Endothelial cell of umbilical vein (primary cell): ENCODE results near the gene ANKS6. TPM values are rescaled to one million over a fixed set of nuclear protein-coding genes. Genes with fewer than 3 reads are reported as not detected.

ENCODE experiments used
- BruUV-seq: library from RNA; stranded (reverse); fragments of 400-500 nt; replicated peaks from 2 replicates; lab custom pipeline; 2021; lab: Mats Ljungman, UMichigan
- CTCF ChIA-PET: fragments of 300-600, 350-600 bp; sonication (Branson Sonifier 250); formaldehyde crosslinking; loops from one replicate; lab custom pipeline; 2021; ENCODE audit warnings: antibody characterized with exemption, inconsistent platforms; lab: Charles Lee
- POLR2A ChIA-PET: fragments of 300-600, 350-600 bp; sonication (Branson Sonifier 250); formaldehyde crosslinking; loops from one replicate; lab custom pipeline; 2021; ENCODE audit warnings: antibody characterized with exemption, inconsistent platforms; lab: Charles Lee
- DNase-seq: peaks from one replicate; pipeline ENCODE4 v3.0.0-alpha.2; 2011; ENCODE audit warnings: low read depth, low spot score
- FAIRE-seq: peaks from 2 replicates; lab custom pipeline; 2011; peaks lifted over from hg19 to GRCh38; lab: Jason Lieb, UNC
- H2AFZ ChIP-seq: 2 replicates; pipeline ENCODE4 v1.6.0; 2012; ENCODE audit warnings: low read depth, low read length, control low read depth, inconsistent platforms
- H3K27ac ChIP-seq: 2 replicates; pipeline ENCODE4 v1.5.1; 2011; ENCODE audit warnings: low read depth, mild to moderate bottlenecking, control low read depth, low read length, moderate library complexity; ENCODE audit not compliant: insufficient read depth
- H3K27me3 ChIP-seq, 2 experiments: 2 replicates each; pipeline versions ENCODE4 v1.6.0 to v1.6.1; 2011; ENCODE audit warnings: low read length in 2 of 2, mixed read lengths in 1 of 2; ENCODE audit not compliant: control insufficient read depth in 2 of 2, insufficient read depth in 2 of 2
- H3K36me3 ChIP-seq, 2 experiments: 2 replicates in 1 of 2; 3 replicates in 1 of 2; pipeline ENCODE4 v1.5.1; 2011; ENCODE audit warnings: low read length in 2 of 2, mild to moderate bottlenecking in 1 of 2, moderate library complexity in 1 of 2; ENCODE audit not compliant: control insufficient read depth in 2 of 2, insufficient read depth in 2 of 2; ENCODE audit errors: extremely low read depth in 1 of 2
- H3K4me1 ChIP-seq: 3 replicates; pipeline ENCODE4 v1.5.1; 2011; ENCODE audit warnings: mild to moderate bottlenecking, low read length; ENCODE audit not compliant: control insufficient read depth, insufficient read depth; ENCODE audit errors: extremely low read depth
- H3K4me2 ChIP-seq: 2 replicates; pipeline ENCODE4 v1.6.1; 2011; ENCODE audit warnings: low read length, control low read depth, mixed read lengths; ENCODE audit not compliant: insufficient read depth
- H3K4me3 ChIP-seq, 3 experiments: fragments of 200-600 bp in 1 of 3; sonication (generic), shearing (Covaris generic) in 1 of 3; replicated peaks in 1 of 3; 2 replicates each; pipeline ENCODE4 v1.5.1; 2011 to 2016; ENCODE audit warnings: control low read depth in 3 of 3, low read length in 3 of 3, mild to moderate bottlenecking in 2 of 3, inconsistent platforms in 1 of 3, low read depth in 1 of 3, moderate library complexity in 1 of 3; ENCODE audit not compliant: insufficient read depth in 1 of 3
- H3K79me2 ChIP-seq: 2 replicates; pipeline ENCODE4 v1.6.0; 2012; ENCODE audit warnings: low read length, inconsistent platforms; ENCODE audit not compliant: control insufficient read depth, insufficient read depth
- H3K9ac ChIP-seq: replicated peaks from 2 replicates; pipeline ENCODE3; 2011; ENCODE audit warnings: low read length, control low read depth; ENCODE audit not compliant: insufficient read depth; ENCODE audit errors: extremely low read depth
- H3K9me1 ChIP-seq: replicated peaks from 3 replicates; pipeline ENCODE4 v1.6.0; 2011; ENCODE audit warnings: mild to moderate bottlenecking, low read length; ENCODE audit not compliant: control insufficient read depth, insufficient read depth; ENCODE audit errors: extremely low read depth
- H3K9me3 ChIP-seq: replicated peaks from 2 replicates; pipeline ENCODE4 v1.5.1; 2012; ENCODE audit warnings: low read length, inconsistent platforms; ENCODE audit not compliant: control insufficient read depth, insufficient read depth
- H4K20me1 ChIP-seq: replicated peaks from 2 replicates; pipeline ENCODE3; 2011; ENCODE audit warnings: mild to moderate bottlenecking, low read length; ENCODE audit not compliant: control insufficient read depth, insufficient read depth; ENCODE audit errors: extremely low read depth
- EZH2 ChIP-seq: IDR thresholded peaks from 2 replicates; pipeline ENCODE4 v1.6.1; 2012; ENCODE audit warnings: borderline replicate concordance, low read depth, mild to moderate bottlenecking, moderate library complexity, low read length, inconsistent platforms; ENCODE audit not compliant: severe bottlenecking
- FOS ChIP-seq: IDR thresholded peaks from 2 replicates; pipeline ENCODE4 v1.6.1; 2011; ENCODE audit warnings: mild to moderate bottlenecking, low read length, moderate library complexity, borderline replicate concordance; ENCODE audit not compliant: insufficient read depth
- GATA2 ChIP-seq: IDR thresholded peaks from 2 replicates; pipeline ENCODE4 v1.7.0; 2011; ENCODE audit warnings: low read depth, mild to moderate bottlenecking, moderate library complexity, mixed read lengths, low read length; ENCODE audit not compliant: insufficient read length, insufficient read depth
- JUN ChIP-seq: IDR thresholded peaks from 2 replicates; pipeline ENCODE4 v1.6.1; 2011; ENCODE audit warnings: borderline replicate concordance, low read depth; ENCODE audit not compliant: insufficient read length, insufficient read depth
- MYC ChIP-seq: IDR thresholded peaks from one replicate; pipeline ENCODE4 v1.6.1; 2011; ENCODE audit warnings: mild to moderate bottlenecking, low read depth, low read length
- POLR2A ChIP-seq: IDR thresholded peaks from 2 replicates; pipeline ENCODE4 v1.6.1; 2012; ENCODE audit warnings: low read depth, mild to moderate bottlenecking, control low read depth, low read length
- POLR2AphosphoS5 ChIP-seq: IDR thresholded peaks from 2 replicates; pipeline ENCODE4 v1.6.1; 2012; ENCODE audit warnings: low read depth, mild to moderate bottlenecking, control low read depth, low read length, moderate library complexity; ENCODE audit not compliant: insufficient read depth
- dilution Hi-C: fragments of 300-500 bp; cut with MboI; formaldehyde crosslinking; loops from one replicate; pipeline ENCODE4 v1.15.0; 2019; ENCODE audit warnings: low sequenced_read_pairs; ENCODE audit not compliant: extremely low pct_ligation_motif_present
- intact Hi-C: fragments of 100-400 bp; cut with micrococcal nuclease; formaldehyde crosslinking; loops from one replicate; pipeline ENCODE4 v1.10.0; 2022
- polyA plus RNA-seq, 4 experiments: library from polyadenylated mRNA; depleted of rRNA in 3 of 4; stranded (reverse) in 3 of 4; unstranded in 1 of 4; fragments of >200 nt; gene quantifications; 2 replicates each; pipeline versions ENCODE4 v1.2.1 to v1.2.3, GENCODE V29; 2011 to 2012; ENCODE audit warnings: missing spikeins in 1 of 4
- total RNA-seq: library from RNA; stranded (reverse); gene quantifications from 2 replicates; pipeline ENCODE4 v1.2.3, GENCODE V29; 2021
- TF ChIP-seq, protein P1 (sequence below): IDR thresholded peaks from 2 replicates; pipeline ENCODE4 v1.6.1; 2011; ENCODE audit not compliant: insufficient read depth, insufficient read length
- TF ChIP-seq, protein P2 (sequence below), 2 donors: IDR thresholded peaks; 1 replicate in 1 of 2; 2 replicates in 1 of 2; pipeline ENCODE4 v1.5.1; 2011; ENCODE audit warnings: low read length in 2 of 2, mild to moderate bottlenecking in 2 of 2, moderate library complexity in 2 of 2, control low read depth in 1 of 2, inconsistent platforms in 1 of 2, low read depth in 1 of 2; ENCODE audit not compliant: insufficient read depth in 1 of 2; ENCODE audit errors: extremely low read depth in 1 of 2

The ANKS6 gene
- total and polyA plus RNA-seq, 2 donors (not counting 3 experiments of a cell fraction or from before 2014, with no cell fraction given): 15.5 to 18.6 TPM

DNA sequence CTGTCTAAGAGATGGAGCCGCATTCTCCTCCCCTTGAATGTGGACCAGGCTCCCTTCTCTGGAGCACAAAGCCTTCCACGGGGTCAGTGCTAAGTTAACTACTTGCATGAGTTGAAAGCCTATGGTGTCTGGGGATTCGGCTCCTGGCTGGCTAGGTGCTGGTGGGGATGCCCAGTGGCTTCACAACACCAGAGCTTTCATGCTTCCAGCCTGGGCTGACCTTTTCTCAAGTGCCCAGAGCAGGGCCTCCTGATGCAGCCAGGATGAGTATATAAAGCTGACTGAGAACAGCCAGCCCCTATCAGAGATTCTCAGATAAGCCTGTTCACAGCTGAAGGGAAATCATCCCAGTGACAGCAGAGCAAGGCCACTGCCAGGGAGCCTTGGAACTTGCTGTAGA is 22.9 kb upstream of the ANKS6 start:
- Histone ChIP-seq H4K20me1 (no peaks in the 10 kb centered on the region), H3K79me2 (no peaks in the 10 kb centered on the region), H3K9me1 (no peaks in the 10 kb centered on the region), H3K9ac (no peak overlapping the region), H3K4me2 (no peak overlapping the region), H3K9me3 (no peaks in the 10 kb centered on the region), H3K4me3 (no peak overlapping the region), H3K27me3 (no peaks in the 10 kb centered on the region), H3K36me3 (no peaks in the 10 kb centered on the region), H3K27ac (no peak overlapping the region), H3K4me1 (no peaks in the 10 kb centered on the region), H2AFZ (no peak overlapping the region)
- no peak for DNase-seq
- no TSS peak for BruUV-seq
- TF ChIP-seq POLR2A (no peak), JUN (no peak), EZH2 (no peak), POLR2AphosphoS5 (no peak), FOS (no peak), MYC (no peak), GATA2 (no peak)
- TF ChIP-seq, protein P1, sequence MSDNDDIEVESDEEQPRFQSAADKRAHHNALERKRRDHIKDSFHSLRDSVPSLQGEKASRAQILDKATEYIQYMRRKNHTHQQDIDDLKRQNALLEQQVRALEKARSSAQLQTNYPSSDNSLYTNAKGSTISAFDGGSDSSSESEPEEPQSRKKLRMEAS: no peak
- TF ChIP-seq, protein P2, sequence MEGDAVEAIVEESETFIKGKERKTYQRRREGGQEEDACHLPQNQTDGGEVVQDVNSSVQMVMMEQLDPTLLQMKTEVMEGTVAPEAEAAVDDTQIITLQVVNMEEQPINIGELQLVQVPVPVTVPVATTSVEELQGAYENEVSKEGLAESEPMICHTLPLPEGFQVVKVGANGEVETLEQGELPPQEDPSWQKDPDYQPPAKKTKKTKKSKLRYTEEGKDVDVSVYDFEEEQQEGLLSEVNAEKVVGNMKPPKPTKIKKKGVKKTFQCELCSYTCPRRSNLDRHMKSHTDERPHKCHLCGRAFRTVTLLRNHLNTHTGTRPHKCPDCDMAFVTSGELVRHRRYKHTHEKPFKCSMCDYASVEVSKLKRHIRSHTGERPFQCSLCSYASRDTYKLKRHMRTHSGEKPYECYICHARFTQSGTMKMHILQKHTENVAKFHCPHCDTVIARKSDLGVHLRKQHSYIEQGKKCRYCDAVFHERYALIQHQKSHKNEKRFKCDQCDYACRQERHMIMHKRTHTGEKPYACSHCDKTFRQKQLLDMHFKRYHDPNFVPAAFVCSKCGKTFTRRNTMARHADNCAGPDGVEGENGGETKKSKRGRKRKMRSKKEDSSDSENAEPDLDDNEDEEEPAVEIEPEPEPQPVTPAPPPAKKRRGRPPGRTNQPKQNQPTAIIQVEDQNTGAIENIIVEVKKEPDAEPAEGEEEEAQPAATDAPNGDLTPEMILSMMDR (IDR thresholded peaks at IDR 0.05; ENCODE audit: extremely low read depth in 1 of 2, insufficient read depth in 1 of 2, low read depth in 1 of 2, low read length in 2 of 2): no peak
- dilution Hi-C loops: no loop called here
- intact Hi-C loops: no loop called here
- no peak for FAIRE-seq
- CTCF ChIA-PET: no interaction called here
- POLR2A ChIA-PET: no interaction called here
